Jurkat, Clone E6-1 (cell line): ENCODE data around the gene NSD1.
"Not testable (repeated sequence)": the region's sequence is repeated elsewhere in the genome, so short reads cannot be mapped to it uniquely, and the experiment has no call there.

ENCODE experiments used
- DNase-seq: peaks from one replicate; pipeline ENCODE4 v3.0.0-alpha.2; 2011; ENCODE audit warnings: low read depth, low spot score
- H3K4me3 ChIP-seq: 2 replicates; pipeline ENCODE4 v1.5.1; 2011; ENCODE audit warnings: mild to moderate bottlenecking, low read length, control low read depth, moderate library complexity

The NSD1 gene

DNA sequence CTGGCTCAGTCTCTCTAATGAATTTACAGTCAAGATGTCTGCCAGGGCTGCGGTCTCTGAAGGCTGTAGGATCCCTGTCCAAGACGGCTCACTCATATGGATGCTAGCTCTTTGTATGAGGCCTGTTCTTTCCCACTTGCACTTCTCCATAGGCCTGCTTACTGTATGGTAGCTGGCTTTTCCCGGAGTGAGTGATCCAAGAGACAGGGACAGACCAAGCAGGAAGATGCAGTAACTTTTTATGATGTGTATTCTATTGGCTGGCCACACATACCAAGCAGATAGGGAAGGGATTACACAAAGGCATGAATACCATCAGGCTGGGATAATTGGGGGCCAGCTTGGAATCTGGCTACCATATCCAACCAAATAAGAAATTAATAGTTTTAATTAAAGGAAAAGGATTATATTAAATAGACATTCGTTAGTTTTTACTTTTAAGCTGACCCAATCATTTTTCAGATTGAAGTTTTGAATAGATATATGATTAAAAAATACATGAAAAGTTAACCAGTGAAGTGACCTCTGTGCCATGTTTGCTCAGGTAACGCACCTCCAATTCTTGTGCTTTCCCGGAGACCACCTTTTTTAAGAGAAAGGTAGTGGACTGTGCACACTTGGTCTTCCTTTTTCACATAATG lies 20.6 kb downstream of the NSD1 start:
- H3K4me3 ChIP-seq, result no peak overlapping the region
- DNase-seq, result no peak

DNA sequence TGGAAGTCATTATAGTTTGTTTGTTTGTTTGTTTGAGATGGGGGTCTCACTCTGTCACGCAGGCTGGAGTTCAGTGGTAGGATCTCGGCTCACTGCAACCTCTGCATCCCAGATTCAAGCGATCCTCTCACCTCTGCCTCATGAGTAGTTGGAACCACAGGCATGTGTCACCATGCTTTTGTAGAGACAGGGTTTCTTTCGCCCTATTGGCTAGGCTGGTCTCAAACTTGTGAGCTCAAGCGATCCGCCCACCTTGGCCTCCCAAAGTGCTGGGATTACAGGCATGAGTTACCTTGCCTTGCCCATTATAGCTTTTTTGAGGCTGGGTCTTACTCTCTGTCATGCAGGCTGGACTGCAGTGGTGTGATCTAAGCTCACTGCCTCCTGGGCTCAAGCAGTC lies 28.8 kb downstream of the NSD1 start:
- no peak for DNase-seq
- H3K4me3 ChIP-seq, result no peak overlapping the region

DNA sequence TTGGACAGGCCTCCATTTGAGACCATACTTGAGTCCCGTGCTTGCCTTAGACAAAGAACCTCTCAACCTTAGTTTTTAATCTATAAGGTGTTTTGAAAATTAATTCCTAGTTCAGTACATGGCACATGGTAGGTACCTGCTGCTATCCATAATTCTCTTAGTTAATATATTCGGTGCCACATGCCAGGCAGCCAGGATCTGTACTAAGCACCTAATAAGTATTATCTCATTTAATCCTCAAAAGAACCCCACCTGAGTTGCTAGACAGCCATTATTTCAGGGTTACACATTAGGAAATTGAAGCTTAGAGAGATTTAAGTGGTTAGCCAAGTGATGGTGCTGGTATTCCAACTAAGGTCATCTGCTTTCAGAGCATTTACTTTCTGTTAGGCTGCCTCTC lies 29.9 kb downstream of the NSD1 start:
- no peak for DNase-seq
- H3K4me3 ChIP-seq, result no peak overlapping the region

GRCh38 chr5:177169271-177169670 lies 35.7 kb downstream of the NSD1 start:
- H3K4me3 ChIP-seq, result no peak overlapping the region
- DNase-seq, result no peak

DNA sequence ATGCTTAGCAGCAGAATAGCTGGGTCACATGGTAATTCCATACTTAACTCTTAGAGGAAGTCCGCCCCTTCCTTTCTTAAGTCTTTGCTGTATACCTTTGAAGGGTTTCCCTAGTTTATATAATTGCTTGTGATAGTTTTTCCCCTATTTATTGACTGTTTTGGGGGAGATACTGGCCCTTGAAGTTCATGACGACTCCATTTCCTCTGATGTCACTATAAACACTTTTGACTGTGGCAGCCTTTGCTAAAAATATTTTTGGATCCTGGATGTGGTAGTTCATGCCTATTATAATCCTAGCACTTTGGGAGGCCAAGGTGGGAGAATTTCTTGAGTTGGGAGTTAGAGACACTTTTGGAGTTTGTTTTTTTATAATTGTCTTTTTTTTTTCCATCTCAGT lies 38.4 kb downstream of the NSD1 start:
- H3K4me3 ChIP-seq, result no peak overlapping the region
- DNase-seq, result no peak

DNA sequence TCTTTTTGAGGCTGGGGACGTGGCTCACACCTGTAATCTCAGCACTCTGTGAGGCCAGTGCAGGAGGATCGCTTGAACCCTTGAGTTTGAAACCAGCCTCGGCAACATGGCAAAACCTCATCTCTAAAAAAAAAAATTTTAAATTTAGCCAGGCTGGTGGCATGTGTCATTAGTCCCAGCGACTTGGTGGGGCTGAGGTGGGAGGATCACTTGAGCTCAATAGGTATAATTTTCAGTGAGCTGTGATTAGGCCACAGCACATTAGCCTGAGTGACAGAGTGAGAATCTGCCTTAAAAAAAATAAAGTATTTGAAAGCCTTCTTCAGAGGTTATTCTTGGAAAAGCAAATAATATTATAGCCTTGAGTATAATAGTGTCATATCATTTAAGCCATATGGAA lies 41.8 kb downstream of the NSD1 start:
- DNase-seq, result no peak
- no peak overlapping the region for H3K4me3 ChIP-seq

- H3K4me3 ChIP-seq, result no peak overlapping the region
- DNase-seq, result no peak
Measured at GRCh38 chr5:177176175-177176711, 42.7 kb downstream of the NSD1 start.

DNA sequence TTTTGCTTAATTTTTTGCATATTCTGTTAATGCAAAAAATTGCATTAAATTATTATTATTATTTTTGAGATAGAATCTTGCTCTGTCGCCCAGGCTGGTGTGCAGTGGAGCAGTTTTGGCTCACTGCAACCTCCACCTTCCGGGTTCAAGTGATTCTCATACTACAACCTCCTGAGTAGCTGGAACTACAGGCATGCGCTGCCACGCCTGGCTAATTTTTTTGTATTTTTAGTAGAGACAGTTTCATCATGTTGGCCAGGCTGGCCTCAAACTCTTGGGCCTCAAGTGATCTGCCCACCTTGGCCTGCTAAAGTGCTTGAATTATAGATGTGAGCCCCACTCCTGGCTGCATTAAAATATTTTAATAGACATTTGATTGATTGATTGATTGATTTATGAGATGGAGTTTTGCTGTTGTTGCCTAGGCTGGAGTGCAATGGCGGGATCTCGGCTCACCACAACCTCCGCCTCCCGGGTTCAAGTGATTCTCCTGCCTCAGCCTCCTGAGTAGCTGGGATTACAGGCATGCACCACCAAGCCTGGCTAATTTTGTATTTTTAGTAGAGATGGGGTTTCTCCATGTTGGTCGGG lies 44.4 kb downstream of the NSD1 start:
- DNase-seq, H3K4me3 ChIP-seq: not testable (repeated sequence)

DNA sequence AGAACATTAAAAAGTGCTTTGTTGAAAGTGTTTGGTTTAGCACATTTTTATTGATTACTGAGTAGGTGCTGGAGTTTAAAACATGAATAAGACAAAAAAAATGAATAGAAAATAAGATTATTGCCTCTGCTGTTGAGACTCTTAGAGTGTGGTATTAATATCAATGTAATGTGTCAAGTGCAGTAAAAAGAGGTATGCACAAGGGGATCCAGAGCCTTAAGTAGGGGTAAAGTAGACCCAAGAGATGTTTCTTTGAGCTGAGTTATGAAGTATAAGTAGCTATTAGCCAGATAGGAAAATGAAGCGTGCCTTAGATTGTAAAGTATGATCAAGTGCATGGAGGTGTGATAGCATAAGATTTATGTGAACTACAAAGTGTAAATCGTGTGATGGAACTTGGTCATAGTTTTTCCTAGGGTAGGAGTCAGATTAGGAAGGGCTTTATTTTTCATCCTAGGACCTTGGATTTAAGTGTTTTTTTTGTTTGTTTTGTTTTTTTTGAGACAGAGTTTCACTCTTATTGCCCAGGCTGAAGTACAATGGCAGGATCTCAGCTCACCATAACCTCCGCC lies 45.2 kb downstream of the NSD1 start:
- H3K4me3 ChIP-seq, result no peak overlapping the region
- no peak for DNase-seq

DNA sequence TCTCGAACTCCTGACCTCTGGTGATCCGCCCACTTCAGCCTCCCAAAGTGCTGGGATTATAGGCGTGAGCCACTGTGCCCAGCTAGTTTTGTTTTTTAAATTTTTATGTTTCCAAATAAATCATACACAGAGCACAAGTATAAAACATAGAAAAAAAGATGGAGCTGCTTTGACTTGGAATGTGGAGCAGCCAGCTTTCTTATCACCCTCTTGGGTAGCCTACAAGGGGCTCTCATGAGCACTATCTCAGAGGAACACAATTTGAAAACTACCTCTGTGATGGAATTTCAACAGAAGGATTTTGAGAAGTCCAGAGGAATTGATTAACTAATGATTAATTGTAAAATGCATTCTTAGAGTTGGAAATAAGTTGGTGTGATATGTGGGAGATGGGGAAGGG lies 45.9 kb downstream of the NSD1 start:
- H3K4me3 ChIP-seq, result no peak overlapping the region
- DNase-seq, result no peak

- no peak for DNase-seq
- no peak overlapping the region for H3K4me3 ChIP-seq
Measured at GRCh38 chr5:177183142-177183541, 49.6 kb downstream of the NSD1 start.

- DNase-seq, result no peak
- no peak overlapping the region for H3K4me3 ChIP-seq
Measured at GRCh38 chr5:177183766-177184360, 50.3 kb downstream of the NSD1 start.

GRCh38 chr5:177185993-177186392 lies 52.4 kb downstream of the NSD1 start:
- no peak for DNase-seq
- no peak overlapping the region for H3K4me3 ChIP-seq

GRCh38 chr5:177186645-177187044 lies 53.1 kb downstream of the NSD1 start:
- DNase-seq, result no peak
- no peak overlapping the region for H3K4me3 ChIP-seq

- DNase-seq, result no peak
Measured at GRCh38 chr5:177188775-177189174, 55.2 kb downstream of the NSD1 start.

DNA sequence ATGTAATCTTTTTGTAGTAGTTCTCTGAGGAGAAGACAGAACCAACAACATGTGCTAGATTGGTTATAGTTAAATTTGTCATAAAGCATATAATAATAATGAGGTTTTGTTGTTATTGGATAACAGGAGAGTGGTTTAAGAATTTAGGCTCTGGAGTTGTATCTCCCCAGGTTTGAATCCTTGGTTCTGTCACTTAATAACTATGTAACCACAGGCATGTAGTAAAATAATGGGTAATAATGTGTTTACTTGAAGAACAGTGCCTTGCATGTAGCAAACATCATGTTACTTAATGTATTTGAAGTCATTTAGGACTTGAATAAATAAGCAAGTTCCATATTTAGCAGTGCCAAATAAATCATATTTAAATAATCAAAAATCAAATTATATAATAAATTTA lies 55.8 kb downstream of the NSD1 start:
- H3K4me3 ChIP-seq, result no peak overlapping the region
- no peak for DNase-seq

More at GRCh38 chr5:177188775-177189174, 55.2 kb downstream of the NSD1 start:
- H3K4me3 ChIP-seq, result no peak overlapping the region

- DNase-seq, result no peak
- no peak overlapping the region for H3K4me3 ChIP-seq
Measured at GRCh38 chr5:177189965-177190364, 56.4 kb downstream of the NSD1 start.

DNA sequence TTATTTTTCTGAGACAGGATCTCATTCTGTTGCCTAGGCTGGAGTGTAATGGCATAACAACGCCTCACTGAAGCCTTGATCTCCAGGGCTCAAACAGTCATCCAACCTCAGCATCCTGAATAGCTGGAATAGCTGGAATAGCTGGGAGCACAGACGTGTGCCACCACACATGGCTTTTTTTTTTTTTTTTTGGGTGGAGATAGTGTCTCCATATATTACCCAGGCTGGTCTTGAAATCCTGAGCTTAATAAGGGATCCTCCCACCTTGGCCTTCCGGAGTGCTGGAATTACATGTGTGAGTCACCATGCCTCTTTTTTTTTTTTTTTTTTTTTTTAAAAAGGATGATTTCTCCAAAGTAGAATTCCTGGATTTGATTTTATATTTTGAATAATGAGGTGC lies 60.7 kb downstream of the NSD1 start:
- DNase-seq, result no peak
- H3K4me3 ChIP-seq, result no peak overlapping the region

DNA sequence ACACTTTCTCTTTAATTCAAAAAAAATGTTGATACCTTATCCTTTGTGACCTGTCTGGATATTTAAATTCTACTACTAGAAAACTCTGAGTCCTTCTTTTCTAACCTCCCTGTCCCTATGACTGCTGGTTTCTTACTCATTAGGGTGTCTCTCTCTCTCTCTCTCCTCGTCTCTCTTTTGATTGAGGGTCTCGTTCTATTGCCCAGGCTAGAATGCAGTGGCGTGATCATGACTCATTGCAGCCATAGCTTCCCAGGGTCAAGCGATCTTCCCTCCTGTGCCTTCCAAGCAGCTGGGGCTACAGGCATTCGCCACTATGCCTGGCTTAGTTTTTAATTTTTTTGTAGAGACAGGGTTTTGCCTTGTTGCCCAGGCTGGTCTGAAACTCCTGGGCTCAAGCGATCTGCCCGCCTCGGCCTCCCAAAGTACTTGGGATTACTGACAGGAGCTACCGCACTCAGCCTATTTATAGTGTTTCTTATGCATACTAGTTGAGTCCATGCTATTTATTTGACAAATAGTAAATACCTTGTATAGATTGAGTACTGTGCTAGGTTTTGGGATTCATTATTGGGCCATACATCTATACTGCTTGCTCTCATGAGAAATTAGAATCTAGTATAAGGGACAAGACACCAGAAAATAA lies 61.9 kb downstream of the NSD1 start:
- DNase-seq, result no peak

GRCh38 chr5:177198738-177199137 lies 65.2 kb downstream of the NSD1 start:
- no peak overlapping the region for H3K4me3 ChIP-seq
- DNase-seq, result no peak

More for the DNA sequence above, 61.9 kb downstream of the NSD1 start:
- no peak overlapping the region for H3K4me3 ChIP-seq
